SK-N-SH treated with all-trans-retinoic acid at 6 μM for 48 hours (cell line): ENCODE data around the gene ELOVL2.

Experiments
- ATAC-seq: fragments of 200-7000 bp; cut with Tn5 transposase; 3 replicates; pipeline ENCODE4 v1.9.1; 2020; ENCODE audit warnings: mild to moderate bottlenecking, moderate library complexity
- ARNTL ChIP-seq: fragments of 450-650 bp; formaldehyde crosslinking; IDR thresholded peaks from 2 replicates; pipeline ENCODE4 v1.5.0; 2020; ENCODE audit warnings: low read depth, mild to moderate bottlenecking, moderate library complexity, borderline replicate concordance
- BACH2 ChIP-seq: fragments of 250-450 bp; sonication (Bioruptor Pico); IDR thresholded peaks from 2 replicates; pipeline ENCODE4 v1.9.0; 2021; ENCODE audit warnings: mild to moderate bottlenecking, borderline replicate concordance
- CSRNP3 ChIP-seq: fragments of 250-450 bp; sonication (Bioruptor Pico); IDR thresholded peaks from 2 replicates; pipeline ENCODE4 v1.5.1; 2021; ENCODE audit warnings: mild to moderate bottlenecking, moderate library complexity
- ESRRG ChIP-seq: fragments of 250-450 bp; sonication (Bioruptor Pico); IDR thresholded peaks from 2 replicates; pipeline ENCODE4 v1.6.1; 2021; ENCODE audit warnings: mild to moderate bottlenecking
- GLIS3 ChIP-seq: fragments of 250-450 bp; sonication (Bioruptor Pico); IDR thresholded peaks from 2 replicates; pipeline ENCODE4 v1.5.0; 2020; ENCODE audit warnings: mild to moderate bottlenecking, moderate library complexity
- PATZ1 ChIP-seq: fragments of 250-450 bp; sonication (Bioruptor Pico); IDR thresholded peaks from 2 replicates; pipeline ENCODE4 v1.8.0; 2020; ENCODE audit warnings: mild to moderate bottlenecking, moderate library complexity, borderline replicate concordance
- PPARA ChIP-seq: fragments of 250-450 bp; sonication (Bioruptor Pico); IDR thresholded peaks from 2 replicates; pipeline ENCODE4 v1.5.0; 2020; ENCODE audit warnings: mild to moderate bottlenecking, borderline replicate concordance
- SNAI2 ChIP-seq: fragments of 250-450 bp; sonication (Bioruptor Pico); IDR thresholded peaks from 2 replicates; pipeline ENCODE4 v1.5.0; 2020; ENCODE audit warnings: mild to moderate bottlenecking, moderate library complexity
- TCF4 ChIP-seq: fragments of 250-450 bp; sonication (Bioruptor Pico); IDR thresholded peaks from 2 replicates; pipeline ENCODE4 v1.8.0; 2021; ENCODE audit warnings: mild to moderate bottlenecking, moderate library complexity, borderline replicate concordance
- TOX ChIP-seq: fragments of 250-450 bp; sonication (Bioruptor Pico); IDR thresholded peaks from 2 replicates; pipeline ENCODE4 v1.8.0; 2021; ENCODE audit warnings: mild to moderate bottlenecking, moderate library complexity, borderline replicate concordance
- TSHZ2 ChIP-seq: fragments of 250-450 bp; sonication (Bioruptor Pico); IDR thresholded peaks from 2 replicates; pipeline ENCODE4 v1.5.0; 2020; ENCODE audit warnings: mild to moderate bottlenecking, moderate library complexity
- ZC3H10 ChIP-seq: fragments of 250-450 bp; sonication (Bioruptor Pico); IDR thresholded peaks from 2 replicates; pipeline ENCODE4 v1.5.1; 2021; ENCODE audit warnings: mild to moderate bottlenecking, moderate library complexity
- ZFP3 ChIP-seq: fragments of 250-450 bp; sonication (Bioruptor Pico); IDR thresholded peaks from 2 replicates; pipeline ENCODE4 v1.5.0; 2020; ENCODE audit warnings: mild to moderate bottlenecking, moderate library complexity
- ZNF565 ChIP-seq: fragments of 450-650 bp; formaldehyde crosslinking; conservative IDR thresholded peaks from 2 replicates; pipeline ENCODE4 v1.5.0; 2020; ENCODE audit warnings: low read depth, mild to moderate bottlenecking, moderate library complexity
- ZNF70 ChIP-seq: fragments of 450-650 bp; formaldehyde crosslinking; IDR thresholded peaks from 2 replicates; pipeline ENCODE4 v1.5.0; 2020; ENCODE audit warnings: mild to moderate bottlenecking, moderate library complexity
- ZNF8 ChIP-seq: fragments of 450-650 bp; formaldehyde crosslinking; IDR thresholded peaks from 2 replicates; pipeline ENCODE4 v1.5.0; 2020; ENCODE audit warnings: mild to moderate bottlenecking, moderate library complexity
- TF ChIP-seq, protein P1 (sequence below): fragments of 250-450 bp; sonication (Bioruptor Pico); IDR thresholded peaks from 2 replicates; pipeline ENCODE4 v1.8.0; 2021; ENCODE audit warnings: low read depth, mild to moderate bottlenecking, moderate library complexity, borderline replicate concordance
- TF ChIP-seq, protein P2 (sequence below): fragments of 250-450 bp; sonication (Bioruptor Pico); IDR thresholded peaks from 2 replicates; pipeline ENCODE4 v1.5.1; 2020; ENCODE audit warnings: low read depth, mild to moderate bottlenecking, moderate library complexity

Gene ELOVL2

DNA sequence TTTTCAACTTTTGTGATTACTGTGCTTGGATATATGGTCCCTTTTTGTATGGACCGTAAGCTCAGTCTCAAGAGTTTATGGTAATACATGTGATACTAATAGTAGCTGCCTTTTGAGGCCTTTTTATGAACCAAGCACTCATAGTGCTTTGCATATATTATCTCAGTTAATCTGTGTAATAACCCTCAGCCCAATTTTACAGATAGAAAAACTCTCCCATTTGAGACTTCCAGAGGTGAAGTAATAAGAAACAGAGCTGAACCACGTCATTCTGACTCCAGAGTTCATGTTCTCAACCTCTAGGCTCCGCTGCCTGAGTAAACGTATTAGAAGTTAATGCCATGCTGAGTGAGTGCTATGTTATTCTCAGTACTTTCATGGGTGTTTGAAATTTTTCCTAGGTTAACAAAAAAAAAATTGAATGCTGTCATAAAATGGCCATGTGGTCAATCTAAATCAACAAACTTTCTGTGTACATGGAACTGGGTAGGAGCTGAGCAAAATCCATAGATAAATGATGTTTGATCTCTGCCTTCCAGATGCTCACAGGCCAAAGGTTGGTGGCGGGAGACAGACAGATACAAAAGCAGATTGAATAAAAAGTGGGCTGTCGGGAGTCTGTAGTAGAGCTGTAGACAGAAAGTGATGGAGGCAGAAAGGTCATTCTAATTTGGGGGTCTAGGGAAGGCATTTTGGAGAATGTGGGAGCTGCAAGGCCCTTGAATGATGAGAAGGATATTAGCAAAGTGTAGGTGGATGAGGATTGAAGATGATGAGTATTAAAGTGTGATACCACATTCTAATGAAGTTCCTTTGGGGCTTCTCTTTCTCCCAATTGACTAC, 22.6 kb upstream of the ELOVL2 start:
- TF ChIP-seq ZFP3 (CRISPR knock-in tag) (no peak), GLIS3 (CRISPR knock-in tag) (no peak), SNAI2 (no peak)
- TF ChIP-seq, protein P1, sequence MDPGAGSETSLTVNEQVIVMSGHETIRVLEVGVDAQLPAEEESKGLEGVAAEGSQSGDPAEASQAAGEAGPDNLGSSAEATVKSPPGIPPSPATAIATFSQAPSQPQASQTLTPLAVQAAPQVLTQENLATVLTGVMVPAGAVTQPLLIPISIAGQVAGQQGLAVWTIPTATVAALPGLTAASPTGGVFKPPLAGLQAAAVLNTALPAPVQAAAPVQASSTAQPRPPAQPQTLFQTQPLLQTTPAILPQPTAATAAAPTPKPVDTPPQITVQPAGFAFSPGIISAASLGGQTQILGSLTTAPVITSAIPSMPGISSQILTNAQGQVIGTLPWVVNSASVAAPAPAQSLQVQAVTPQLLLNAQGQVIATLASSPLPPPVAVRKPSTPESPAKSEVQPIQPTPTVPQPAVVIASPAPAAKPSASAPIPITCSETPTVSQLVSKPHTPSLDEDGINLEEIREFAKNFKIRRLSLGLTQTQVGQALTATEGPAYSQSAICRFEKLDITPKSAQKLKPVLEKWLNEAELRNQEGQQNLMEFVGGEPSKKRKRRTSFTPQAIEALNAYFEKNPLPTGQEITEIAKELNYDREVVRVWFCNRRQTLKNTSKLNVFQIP (CRISPR knock-in tag): no peak
- TF ChIP-seq, all 23 proteins: peak for 0
- ATAC-seq: no peak

GRCh38 chr6:11065436-11066202, 21.5 kb upstream of the ELOVL2 start:
- ATAC-seq: no peak
- TF ChIP-seq GLIS3 (CRISPR knock-in tag): no peak

- no peak for ATAC-seq
- TF ChIP-seq ESRRG (no peak), TSHZ2 (no peak), PPARA (CRISPR knock-in tag) (no peak), ZFP3 (CRISPR knock-in tag) (no peak), TOX (CRISPR knock-in tag) (no peak), CSRNP3 (CRISPR knock-in tag) (no peak), SNAI2 (no peak), ZNF70 (no peak), ZNF565 (CRISPR knock-in tag) (no peak), ARNTL (CRISPR knock-in tag) (no peak), ZC3H10 (CRISPR knock-in tag) (no peak), TCF4 (CRISPR knock-in tag) (no peak), GLIS3 (CRISPR knock-in tag) (no peak), ZNF8 (CRISPR knock-in tag) (no peak), PATZ1 (CRISPR knock-in tag) (no peak)
- TF ChIP-seq, protein P2, sequence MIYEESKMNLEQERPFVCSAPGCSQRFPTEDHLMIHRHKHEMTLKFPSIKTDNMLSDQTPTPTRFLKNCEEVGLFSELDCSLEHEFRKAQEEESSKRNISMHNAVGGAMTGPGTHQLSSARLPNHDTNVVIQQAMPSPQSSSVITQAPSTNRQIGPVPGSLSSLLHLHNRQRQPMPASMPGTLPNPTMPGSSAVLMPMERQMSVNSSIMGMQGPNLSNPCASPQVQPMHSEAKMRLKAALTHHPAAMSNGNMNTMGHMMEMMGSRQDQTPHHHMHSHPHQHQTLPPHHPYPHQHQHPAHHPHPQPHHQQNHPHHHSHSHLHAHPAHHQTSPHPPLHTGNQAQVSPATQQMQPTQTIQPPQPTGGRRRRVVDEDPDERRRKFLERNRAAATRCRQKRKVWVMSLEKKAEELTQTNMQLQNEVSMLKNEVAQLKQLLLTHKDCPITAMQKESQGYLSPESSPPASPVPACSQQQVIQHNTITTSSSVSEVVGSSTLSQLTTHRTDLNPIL: no peak
Observed at GRCh38 chr6:11064836-11065235, 20.7 kb upstream of the ELOVL2 start.

DNA sequence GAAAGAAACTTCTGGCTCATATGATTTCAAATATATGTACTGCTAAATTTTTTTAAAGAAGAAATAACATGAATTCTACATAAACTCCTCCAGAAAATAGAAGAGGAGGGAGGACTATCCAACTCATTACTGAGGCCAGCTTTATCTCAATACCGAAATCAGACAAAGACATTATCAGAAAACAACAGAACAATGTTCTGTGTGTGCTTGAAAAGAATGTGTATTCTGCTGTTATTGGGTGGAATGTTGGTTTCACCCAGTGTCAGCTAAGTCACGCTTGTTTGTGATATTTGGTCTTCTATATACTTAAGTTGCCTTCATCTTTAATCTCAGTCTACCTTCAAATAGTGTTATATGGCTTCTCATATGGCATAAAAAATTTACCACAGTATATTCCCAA, 18.6 kb upstream of the ELOVL2 start:
- TF ChIP-seq, protein P1 (CRISPR knock-in tag): no peak
- no peak for TF ChIP-seq TOX (CRISPR knock-in tag)
- no peak for TF ChIP-seq ARNTL (CRISPR knock-in tag)
- no peak for TF ChIP-seq GLIS3 (CRISPR knock-in tag)
- TF ChIP-seq PATZ1 (CRISPR knock-in tag): no peak
- TF ChIP-seq CSRNP3 (CRISPR knock-in tag): no peak
- TF ChIP-seq BACH2 (CRISPR knock-in tag): no peak
- ATAC-seq: no peak
